Measurements from ENCODE around the gene PARP4.
A peak's percentile ranks its signal among the peaks of the same experiment; 100 is the strongest.
"Not testable (repeated sequence)": the region's sequence is repeated elsewhere in the genome, so short reads cannot be mapped to it uniquely, and the experiment has no call there.

The PARP4 gene

DNA sequence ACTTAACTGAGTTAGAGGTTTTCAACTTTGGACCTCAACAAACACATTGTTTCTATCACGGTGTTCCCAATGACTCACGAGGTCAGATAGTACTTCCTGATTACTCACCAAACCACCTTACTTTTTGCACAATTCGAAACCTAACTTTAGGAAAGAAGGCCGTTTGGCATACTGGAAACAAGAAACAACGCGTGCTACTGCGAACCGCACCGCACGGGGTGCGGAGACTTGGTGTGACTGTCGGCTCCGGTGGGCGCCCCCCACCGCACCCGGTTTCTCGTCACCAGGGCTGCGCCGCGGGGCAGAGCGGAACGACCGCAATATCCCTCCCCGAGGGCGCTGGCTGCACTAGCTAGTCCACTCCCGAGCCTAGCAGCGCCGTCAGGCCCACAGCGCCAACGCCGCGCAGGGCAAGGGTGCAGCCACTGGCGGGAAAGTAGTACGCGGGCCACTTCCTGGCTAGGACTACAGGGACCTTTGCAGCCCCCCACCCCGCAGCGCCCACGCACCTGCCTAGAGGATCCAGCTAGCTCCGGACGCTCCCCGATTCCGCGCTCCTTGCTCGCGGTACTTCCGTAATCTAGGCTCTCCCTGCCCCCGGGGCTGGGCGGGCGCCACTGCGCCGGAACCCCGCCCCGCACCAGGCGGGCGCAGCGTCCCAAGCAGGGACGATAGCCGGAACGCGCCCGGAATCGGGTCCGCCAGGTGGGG is at the start of gene PARP4:
PARP4 (minus strand) TSS at position 582 of the 711 bp plus-strand sequence. CDS start 9,002 bp downstream, outside the sequence.
- peak; percentile 74 for DNase-seq

GRCh38 chr13:24560579-24561187 is 48.1 kb upstream of the PARP4 start:
- DNase-seq: not testable (repeated sequence)

DNA sequence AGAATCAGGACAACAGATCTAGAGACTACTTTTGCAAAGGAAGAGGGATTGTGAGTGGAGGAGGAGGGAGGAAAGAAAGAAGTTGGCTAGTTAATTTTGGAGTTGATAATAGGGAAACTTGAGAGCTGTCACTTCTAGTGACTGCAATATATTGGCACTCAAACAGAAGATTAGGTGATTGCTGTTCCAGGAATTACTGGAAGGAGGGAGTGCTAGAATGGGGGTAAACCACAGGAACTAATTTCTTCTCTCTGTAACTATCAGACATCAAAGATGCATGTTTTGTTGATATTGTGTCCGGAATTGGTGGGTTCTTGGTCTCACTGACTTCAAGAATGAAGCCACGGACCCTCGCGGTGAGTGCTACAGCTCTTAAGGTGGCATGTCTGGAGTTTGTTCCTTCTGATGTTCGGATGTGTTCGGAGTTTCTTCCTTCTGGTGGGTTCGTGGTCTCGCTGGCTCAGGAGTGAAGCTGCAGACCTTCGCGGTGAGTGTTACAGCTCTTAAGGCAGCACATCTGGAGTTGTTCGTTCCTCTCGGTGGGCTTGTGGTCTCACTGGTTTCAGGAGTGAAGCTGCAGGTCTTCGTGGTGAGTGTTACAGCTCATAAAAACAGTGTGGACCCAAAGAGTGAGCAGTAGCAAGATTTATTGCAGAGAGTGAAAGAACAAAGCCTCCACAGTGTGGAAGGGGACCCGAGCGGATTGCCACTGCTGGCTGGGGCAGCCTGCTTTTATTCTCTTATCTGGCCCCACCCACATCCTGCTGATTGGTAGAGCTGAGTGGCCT is 47.0 kb upstream of the PARP4 start:
- not testable (repeated sequence) for DNase-seq

DNA sequence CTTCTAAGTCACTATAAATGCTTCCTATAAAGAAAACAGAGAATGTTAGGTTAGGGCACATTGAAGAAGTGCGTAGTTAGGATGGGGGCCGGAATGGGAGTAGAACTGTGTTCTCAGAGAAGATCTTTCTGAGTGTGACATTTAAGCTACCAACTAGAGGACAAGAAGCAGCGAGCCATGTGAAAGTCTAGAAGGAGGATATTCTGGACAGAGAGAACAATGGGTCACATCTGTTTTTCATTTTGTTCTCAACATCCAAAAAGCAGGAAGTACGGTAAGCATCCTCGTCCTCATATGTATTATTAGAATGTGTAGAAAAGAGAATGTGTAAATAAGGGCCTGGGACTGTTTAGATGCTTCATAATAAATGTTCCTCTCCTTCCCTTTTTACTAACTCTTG is 44.5 kb upstream of the PARP4 start:
- DNase-seq: no peak

DNA sequence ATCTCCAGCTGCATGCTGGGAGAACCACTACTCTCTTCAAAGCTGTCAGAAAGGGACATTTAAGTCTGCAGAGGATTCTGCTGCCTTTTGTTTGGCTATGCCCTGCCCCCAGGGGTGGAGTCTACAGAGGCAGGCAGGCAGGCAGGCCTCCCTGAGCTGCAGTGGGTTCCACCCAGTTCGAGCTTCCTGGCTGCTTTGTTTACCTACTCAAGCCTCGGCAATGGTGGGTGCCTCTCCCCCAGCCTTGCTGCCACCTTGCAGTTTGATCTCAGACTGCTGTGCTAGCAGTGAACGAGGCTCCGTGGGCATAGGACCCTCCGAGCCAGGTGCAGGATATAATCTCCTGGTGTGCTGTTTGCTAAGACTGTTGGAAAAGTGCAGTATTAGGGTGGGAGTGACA is 41.3 kb upstream of the PARP4 start:
- not testable (repeated sequence) for DNase-seq

DNA sequence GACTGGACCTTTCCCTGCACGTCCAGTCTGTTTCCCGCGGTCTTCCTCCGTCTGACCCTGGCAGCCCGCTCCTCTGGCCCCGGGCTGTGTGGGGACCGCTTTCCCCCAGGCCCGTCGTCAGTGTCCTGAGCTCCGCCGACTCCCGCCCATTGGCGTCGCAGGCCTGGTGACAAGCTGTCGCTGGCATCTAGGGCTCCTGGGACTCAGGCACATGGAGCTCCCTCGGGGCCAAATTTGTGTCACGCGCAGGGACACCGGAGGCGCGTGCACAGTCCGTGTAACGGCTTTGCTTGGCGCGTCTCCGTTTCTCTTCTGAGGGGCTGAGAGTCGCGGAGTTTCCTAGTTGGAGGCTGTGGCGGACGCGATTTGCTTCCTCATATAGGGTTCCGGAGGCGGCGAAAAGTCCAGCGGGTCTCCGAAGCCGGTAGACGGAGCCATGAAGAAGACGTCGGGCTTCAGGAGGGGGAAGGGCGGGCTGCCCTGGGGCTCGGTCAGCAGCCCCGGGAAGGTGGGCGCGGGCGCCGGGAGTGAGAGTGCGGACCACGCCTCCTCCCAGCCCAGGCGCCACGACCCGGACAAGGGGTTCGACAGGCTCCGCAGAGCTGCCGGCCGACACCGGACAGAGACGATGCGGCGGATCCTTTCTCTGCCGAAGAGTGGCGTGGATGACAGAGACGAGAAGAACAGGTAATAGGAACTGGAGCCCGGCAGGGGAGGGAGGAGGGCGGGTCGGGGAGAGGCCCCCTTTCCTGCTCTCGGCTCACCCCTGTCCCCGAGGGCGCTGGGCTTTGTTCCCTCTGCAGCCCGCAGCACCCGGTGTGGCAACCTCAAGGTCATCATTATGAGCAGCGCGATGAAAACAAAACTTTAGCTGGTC is 29.1 kb upstream of the PARP4 start:
- not testable (repeated sequence) for DNase-seq

DNA sequence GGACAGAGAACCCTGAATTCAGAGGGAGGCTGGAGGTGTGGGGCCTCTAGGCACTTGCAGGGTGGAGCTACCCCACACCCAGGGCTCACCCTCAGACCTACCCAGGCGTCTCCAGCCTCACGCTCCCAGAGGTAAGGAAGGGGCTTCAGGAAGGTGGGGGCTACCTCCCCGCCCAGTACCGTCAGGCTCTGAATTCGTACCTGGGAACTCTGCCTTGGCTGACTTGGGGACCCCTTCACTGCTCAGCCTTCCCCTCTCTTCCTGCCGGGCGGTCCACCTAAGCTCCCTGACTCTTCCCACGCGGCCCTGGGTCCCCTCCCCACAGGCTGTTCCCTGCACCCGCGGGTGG is 28.5 kb upstream of the PARP4 start:
- no peak for DNase-seq

DNA sequence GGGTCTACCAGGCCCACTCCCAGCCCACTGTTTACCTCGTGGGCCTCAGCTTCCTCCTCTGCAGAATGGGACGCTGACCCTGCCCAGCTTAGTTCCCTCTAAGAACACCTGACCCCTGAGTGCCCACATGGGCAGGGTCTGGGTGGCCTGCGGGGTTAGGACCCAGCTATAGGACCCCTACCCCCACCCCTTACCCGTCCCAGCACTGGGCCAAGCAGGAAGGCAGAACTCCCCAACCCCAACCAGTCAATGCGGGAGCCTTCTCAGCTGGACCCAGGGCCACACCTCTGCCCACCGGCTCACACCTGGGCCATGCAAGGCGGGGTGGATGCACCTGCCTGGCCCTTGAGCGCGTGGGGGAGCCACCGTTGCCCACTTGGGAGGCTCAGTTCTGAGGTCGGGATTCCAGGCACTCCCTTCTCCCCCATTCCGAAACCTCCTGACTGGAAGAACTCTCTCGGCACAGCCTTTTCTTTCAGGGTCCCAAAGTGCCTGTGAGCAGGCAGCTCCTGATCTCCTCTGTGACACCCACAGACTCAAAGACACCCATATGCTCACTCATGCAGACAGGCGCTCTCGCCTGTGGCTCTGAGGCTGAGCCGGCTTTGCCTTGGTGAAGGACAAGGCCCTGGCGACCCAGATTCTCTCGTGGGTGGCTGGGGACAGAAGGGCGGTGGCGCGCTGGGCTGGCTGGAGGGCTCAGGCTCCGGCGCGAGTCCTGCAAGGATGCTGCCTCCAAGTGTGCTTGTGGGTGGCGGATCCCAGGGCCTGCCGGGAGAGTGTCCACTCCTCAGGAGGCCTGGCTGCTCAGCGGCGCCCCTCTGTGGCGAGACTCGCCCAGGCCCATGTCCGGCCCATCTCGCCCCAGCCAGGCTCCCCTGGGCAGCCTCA is 27.9 kb upstream of the PARP4 start:
- DNase-seq: no peak

DNA sequence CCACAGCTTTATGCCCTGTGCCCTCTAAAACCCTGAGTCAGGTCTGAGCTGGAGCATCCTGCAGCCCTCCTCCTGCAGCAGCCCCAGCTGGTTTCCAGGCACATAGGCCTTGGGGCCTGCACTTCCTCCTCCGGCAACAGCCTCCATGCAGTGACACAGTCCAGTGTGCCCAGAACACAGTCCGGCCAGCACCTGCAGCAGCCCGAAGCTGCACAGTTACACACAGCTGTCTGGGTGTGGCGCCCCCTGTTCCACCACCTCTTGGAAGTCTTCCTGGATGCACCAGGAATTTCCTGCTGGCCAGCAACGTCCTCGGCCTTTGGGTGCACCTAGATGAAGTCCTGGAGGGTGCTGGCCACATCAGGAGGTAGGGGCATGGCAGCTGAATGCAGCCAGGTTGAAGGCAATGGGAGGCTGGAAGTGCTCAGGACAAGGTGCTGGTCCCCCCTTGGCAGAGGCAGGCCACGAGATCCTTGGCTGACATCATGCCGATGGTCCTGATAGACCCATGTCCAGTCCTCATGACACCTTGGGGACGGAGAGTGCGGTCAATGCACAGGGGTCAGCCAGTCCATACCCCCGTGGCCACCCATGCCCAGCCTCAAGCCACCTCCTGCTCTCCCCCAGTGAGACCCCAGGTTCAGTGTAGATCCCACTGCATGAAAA is 27.1 kb upstream of the PARP4 start:
- no peak for DNase-seq

- DNase-seq: no peak
Observed at GRCh38 chr13:24529478-24529877, 16.9 kb upstream of the PARP4 start.

DNA sequence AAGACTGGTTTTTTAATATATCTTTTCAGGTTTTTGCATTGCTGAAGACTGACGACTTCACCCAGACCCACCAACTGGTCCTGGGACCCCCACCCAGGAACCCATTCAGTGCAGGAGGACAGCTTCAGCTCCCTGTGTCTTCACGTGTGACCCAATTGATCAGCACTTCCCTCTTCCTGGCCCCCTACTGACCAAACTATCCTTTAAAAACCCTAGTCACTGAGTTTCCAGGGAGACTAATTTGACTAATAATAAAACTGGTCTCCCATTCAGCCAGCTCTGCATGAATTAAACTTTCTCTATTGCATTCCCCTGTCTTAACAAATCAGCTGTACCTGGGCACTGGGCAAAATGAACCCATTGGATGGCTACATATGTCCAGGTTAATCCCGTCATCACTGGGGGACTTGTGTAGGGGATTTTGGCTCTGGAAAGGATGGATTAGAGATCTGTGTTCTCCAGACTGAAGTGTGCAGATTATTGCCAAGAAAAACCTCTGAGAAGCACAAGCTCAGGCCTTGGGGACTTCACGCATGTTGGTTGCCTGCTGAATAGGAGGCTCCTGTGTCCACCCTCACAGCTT is 16.3 kb upstream of the PARP4 start:
- DNase-seq: no peak

- no peak for DNase-seq
Observed at GRCh38 chr13:24527266-24527775, 14.7 kb upstream of the PARP4 start.

DNA sequence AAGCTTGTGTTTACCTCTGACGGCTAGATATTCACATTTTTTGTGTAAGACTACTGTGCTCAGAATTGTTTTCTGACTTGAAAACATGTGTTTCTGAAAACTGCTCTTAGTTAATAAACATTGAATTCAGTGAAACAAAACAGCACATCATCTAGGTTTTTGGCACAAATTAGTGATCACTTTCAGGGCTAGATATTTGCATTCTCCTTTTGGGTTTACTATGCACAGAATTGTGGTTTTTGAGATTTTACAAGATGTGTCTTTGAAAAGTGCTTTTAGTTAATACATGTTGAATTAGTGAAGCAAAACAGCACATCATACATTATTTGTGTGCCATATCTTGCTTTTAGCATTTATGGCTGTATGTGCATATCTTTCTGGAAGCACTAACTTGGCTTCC is 8.2 kb upstream of the PARP4 start:
- no peak for DNase-seq

GRCh38 chr13:24516919-24517318 is 4.3 kb upstream of the PARP4 start:
- no peak for DNase-seq

DNA sequence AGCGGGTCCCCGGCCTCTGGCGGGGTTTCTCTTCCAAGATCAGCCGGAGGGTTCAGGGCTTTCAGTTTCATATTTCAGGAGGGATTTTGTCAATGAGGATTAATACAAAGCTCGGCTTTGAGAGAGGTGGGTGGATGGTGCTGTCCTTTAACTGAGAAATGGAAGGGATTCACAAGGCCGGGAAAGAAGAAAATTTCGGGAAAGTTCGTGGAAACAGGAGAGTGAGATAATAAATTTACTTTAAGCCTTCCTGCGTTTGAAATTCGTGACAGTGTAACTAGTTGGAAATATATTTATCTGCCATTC is 283 bp upstream of the PARP4 start:
- DNase-seq: no peak

- peak; percentile 74 for DNase-seq
Observed at GRCh38 chr13:24511816-24512196, 772 bp downstream of the PARP4 start.

GRCh38 chr13:24511019-24511815 is 1.4 kb downstream of the PARP4 start:
- peak; percentile 15 for DNase-seq

DNA sequence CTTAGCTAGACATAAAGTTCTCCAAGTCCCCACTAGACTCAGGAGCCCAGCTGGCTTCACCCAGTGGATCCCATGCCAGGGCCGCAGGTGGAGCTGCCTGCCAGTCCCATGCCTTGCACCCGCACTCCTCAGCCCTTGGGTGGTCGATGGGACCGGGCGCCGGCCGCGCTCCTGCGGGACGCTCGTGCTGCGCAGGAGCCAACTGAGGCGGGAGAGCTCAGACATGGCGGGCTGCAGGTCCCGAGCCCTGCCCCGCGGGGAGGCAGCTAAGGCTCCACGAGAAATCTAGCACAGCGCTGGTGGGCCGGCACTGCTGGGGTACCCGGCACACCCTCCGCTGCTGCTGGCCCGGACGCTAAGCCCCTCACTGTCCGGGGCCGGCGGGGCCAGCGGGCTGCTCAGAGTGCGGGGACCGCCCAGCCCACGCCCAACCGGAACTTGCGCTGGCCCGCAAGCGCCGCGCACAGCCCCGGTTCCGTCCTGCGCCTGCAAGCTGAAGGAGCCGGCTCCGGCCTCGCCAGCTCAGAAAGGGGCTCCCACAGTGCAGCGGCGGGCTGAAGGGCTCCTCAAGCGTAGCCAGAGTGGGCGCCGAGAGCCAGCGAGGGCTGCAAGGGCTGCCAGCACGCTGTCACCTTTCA is 5.8 kb downstream of the PARP4 start:
- no peak for DNase-seq

- not testable (repeated sequence) for DNase-seq
Observed at GRCh38 chr13:24506283-24506682, 6.3 kb downstream of the PARP4 start.

DNA sequence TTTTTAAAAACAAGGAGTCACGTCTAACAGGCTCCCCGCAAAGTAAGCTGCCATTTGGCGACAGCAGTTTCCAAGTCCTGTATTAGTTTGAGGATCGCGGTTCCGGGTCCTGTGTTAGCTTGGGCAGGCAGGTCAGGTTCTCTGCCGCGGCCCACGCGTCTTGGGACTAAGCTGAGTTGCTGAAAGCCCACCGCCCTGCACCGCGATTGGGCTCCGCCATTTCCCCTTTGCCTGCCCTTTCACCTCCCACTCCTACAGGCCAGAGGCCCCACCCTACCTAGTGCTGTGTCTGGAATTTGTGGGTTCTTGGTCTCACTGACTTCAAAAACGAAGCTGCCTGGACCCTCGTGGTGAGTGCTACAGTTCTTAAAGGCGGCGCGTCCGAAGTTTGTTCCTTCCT is 6.8 kb downstream of the PARP4 start:
- DNase-seq: no peak
